NCI-H446 treated with DMSO at 0.1 percent for 48 hours (cell line): ENCODE results near the gene DDX1.

Experiments
- DNase-seq: peaks from one replicate; lab custom pipeline; 2025; lab: John Stamatoyannopoulos, UW

The DDX1 gene

DNA sequence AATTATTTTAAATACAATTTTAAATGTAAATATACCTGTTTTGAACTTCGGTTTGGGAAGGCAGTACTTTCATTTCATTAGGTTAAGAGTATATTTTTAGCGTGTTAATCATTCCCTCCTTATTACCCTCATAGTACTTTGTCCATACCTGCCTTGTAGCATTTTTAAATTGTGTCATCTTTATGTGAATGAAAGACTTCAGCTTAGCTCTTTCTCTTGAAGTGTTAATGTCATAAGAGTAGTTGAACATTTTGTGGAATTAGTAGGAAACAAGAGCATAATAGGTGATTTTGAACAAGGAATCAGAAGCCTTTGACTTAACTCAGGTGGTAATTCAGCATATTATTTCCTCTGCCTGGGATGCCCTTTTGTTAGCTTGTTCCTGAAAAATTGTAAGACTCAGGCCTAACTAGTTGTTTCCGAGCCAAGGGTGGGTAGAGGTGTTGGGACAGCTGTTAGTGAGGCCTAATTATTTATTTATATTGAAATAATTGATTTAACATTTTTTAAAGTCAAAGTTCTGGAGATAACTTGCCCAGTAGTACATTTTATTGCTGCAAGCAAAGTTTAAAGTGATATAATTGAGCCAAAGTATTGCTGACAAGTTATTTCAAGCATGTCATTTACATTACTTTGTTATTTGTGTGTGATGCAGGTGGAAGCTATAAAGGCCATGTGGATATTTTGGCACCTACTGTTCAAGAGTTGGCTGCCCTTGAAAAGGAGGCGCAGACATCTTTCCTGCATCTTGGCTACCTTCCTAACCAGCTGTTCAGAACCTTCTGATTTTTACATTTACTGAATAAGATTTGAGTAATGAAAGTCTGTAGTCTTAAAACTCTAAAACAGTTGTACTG, 38.7 kb downstream of the DDX1 start:
- DNase-seq = peak; percentile 48

GRCh38 chr2:15630978-15631719, 39.5 kb downstream of the DDX1 start:
- DNase-seq = no peak

DNA sequence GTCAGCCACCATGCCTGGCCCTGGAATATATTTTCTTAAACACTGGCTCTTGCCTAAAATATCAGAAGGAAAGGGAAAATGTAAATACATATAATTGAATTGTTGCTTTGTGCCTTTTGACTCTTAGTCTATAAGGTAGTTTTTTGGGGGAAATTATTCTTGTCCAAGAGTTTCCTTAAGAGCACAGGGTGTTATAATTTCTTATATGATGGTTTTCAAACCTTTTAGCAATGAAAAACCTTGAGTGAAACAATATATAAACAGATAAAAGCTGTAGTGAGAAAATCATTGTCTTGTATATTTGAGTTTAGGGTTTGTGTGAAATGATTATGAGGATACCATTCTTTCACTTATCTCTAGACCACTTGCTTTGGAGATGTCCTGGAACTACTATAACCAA, 40.2 kb downstream of the DDX1 start:
- DNase-seq = no peak

DNA sequence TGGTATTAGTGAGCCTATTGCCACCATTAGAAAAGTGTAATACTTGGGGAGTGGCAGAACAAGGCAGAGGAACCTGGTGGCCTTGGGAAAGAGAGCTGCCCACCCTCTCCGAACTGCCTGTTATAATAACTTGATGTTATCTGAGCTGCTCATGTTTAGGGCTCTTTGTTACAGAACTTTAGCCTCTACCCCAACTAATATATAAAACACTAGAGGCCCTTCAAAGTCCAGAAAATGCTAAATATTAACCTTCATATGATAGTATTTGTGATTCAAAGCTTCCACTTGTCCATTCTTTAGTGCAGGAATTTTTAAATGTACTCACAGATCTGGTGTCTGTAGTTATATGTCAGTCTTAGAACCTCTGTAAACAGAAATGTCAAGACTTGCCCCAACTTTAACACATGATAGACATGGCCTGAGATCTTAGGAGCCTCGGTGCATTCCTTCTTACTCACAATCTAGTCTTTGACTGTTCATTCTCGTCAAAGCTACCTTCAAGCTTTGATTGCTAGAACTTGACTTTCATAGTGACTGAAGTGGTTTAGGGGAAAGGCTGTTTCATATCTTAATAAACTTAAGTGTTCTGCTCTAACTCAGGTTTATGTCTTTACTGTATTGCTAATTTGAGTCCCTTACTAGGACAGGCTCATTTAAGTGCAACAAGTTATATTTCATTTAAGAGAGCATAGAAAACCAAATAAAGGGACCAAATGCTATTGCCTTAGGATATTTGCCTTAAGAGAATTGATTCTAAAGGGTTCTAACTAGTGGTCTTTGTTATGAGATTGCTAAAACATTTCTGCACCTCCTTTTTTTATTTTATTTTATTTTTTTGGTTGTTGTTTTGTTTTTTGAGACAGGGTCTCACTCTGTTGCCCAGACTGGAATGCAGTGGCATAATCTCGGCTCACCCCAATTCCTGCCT, 41.6 kb downstream of the DDX1 start:
- no peak for DNase-seq

GRCh38 chr2:15633971-15634346, 42.3 kb downstream of the DDX1 start:
- DNase-seq = no peak

DNA sequence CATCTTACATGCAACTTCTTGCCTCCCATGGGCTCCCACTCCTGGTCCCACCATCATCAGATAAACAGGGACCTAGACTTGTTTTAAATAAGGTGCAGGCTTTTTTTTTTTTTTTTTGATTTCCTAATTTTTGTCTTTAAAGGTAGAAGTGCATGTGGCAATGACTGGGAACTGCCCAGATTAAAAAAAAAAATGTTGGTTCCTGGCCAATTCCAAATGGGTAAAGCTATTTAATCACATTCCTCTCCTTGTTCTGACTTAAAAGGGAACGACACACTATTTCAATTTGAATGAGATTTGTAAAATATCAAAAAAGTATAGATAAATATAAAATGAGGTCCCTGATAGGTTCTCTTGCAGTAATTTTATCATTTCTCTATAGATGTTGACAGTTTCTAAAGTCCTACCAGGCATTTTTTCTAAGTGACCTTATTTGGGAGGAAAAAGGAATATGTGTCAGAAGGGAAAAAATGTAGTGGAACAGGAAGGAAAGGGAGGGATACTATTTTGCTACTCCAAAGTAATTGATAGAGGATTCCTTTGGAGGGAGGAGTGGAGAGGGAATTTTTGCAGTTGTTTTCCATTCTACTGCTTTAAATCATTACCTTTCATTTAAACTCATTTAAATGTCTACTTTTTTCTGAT, 43.3 kb downstream of the DDX1 start:
- no peak for DNase-seq

GRCh38 chr2:15636972-15637785, 45.5 kb downstream of the DDX1 start:
- DNase-seq = peak; percentile 37

DNA sequence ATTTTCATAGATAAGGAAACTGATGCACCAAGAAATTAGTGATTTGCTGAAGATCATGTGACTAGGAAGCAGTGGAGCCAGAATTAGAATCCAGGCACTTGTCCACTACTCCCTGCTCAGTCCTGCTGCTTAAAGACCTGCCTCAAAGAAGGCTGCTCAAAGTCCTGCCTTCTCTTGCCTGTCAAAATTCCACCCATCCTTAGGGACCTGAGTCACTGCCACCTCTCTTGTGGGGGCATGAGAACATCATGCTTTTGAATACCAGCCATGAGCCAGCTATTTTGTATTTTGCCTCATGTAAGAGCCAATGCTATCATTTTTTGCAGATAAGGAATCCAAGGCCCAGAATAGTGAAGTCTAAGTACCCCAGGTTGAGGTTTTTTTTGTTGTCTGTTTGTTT, 47.1 kb downstream of the DDX1 start:
- no peak for DNase-seq

DNA sequence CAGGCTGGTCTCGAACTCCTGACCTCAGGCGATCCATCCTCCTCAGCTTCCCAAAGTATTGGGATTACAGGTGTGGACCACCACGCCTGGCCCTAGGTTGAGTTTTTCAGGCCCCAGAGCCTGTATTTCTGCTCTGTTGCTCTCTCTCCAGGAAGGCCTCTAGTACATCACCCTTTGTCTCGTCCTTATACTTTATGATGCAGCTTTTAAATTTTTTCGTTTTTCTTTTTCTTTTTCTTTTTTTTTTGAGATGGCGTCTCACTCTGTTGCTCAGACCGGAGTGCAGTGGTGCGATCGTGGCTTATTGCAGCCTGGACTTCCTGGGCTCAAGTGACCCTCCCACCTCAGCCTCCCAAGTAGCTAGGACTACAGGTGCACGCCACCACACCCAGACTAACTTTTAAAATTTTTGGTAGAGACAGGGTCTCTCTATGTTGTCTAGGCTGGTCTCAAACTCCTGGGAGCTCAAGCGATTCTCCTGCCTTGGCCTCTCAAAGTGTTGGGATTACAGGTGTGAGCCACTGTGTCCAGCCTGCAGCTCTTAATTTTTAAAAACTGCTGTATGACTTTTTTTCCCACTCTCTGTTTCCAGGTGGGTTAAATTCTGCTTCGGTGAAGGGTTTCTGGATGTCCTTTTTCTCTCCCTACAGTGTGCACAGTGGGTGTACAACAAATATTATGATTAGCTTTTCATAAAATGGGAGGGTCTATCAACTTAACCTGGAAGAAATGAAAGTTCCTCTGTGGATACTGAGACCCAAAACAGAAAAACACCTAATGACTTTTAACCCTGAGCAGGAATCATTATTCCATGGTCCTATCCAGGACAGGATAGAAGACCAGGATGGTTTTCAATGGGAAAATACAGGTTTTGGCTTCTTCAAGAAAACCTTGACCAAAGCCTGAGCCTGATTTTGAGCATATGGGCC, 47.9 kb downstream of the DDX1 start:
- no peak for DNase-seq

GRCh38 chr2:15640261-15640711, 48.6 kb downstream of the DDX1 start:
- peak; percentile 18 for DNase-seq

- no peak for DNase-seq
These were observed 49.1 kb downstream of the DDX1 start for GRCh38 chr2:15640784-15641183.

DNA sequence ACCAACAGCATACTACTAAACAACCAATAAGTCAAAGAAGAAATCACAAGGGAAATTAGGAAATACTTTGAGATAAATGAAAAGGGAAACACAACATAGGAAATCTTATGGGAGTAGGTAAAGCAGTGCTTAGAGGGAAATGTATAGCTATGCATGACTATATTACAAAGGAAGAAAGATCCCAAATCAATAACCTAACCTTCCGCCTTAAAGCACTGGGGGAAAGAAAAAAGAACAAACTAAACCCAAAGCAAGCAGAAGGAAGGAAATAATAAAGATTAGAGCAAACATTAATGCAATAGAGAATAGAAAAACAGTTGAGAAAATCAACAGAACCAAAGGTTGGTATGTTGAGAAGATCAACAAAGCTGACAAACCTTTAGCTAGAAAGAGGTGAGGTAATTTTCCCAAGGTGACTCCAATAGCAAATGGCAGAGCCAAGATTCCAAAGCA, 49.9 kb downstream of the DDX1 start:
- DNase-seq = no peak

DNA sequence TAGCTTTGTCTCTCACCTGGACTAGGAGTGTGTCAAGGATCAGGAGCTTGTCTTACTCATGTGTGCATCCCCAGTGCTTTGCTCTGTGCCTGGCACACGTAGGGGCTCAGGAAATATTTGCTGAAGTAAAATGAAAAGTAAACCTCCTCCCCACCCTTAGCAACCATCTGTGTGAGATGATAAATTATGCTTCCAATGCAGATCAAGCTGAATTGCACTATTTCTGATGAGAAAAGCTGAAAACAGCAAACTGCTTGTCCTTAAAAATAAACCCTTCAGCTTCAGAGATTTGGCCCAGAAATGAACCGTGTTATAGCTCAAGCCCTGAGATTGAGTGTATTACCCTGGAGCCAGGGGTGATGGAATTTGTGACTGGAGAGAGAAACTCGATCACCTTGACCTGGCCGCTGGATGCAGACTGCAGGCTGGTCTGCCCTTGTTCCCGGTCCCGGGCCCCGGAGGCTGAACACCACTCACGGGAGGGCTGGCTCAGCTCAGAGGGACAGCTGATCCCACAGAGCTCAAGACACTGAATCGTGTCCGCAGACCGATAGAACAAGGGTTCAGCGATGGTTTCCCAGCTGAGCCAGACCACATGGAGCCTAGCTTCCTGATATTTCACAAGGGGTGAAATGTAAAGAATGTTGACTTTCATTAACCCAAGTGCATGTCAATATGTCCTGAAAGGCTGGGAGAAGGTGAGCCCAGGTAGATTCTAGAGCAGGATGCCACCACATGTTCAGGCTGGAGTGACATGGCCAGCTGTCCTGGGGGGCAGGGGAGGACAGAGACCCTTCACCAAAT, 50.5 kb downstream of the DDX1 start:
- DNase-seq = no peak

- DNase-seq = no peak
These were observed 51.3 kb downstream of the DDX1 start for GRCh38 chr2:15642815-15643500.

DNA sequence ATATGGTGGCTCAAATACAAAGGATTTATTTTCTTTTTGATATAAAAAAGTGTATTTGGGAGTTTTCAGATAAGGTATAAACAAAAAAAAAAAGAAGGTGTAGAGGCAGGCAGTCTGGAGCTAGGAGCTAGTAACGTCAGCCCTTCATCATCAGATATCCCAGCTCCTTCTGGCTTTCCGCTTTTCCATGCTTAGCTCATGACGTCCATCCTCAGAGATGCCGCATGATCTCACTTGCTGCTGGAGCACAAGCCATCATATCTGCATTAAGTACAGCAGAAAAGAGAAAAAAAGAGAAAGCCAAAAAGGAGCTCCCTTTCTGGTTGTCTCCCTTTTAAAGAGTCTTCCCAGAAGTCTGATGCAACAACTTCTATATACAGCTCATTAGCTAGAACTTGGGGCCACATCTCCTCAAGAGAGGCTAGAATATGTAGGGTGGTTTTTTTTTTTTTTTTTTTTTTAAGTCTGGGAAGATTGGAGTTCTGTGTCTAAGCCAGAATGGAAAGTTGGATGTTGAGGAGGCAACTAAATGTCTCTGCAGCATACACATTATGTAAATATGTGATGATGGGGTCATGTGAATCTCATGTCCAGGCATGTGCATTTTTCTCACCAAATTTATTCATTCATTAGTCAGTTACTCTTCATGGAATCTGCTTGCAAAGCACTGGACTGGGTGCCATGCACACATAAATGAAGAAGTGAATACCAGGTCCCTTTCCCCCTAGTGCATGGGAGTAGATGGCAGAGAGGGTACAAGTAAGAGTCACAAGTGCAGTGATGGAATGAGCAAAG, 52.3 kb downstream of the DDX1 start:
- no peak for DNase-seq

DNA sequence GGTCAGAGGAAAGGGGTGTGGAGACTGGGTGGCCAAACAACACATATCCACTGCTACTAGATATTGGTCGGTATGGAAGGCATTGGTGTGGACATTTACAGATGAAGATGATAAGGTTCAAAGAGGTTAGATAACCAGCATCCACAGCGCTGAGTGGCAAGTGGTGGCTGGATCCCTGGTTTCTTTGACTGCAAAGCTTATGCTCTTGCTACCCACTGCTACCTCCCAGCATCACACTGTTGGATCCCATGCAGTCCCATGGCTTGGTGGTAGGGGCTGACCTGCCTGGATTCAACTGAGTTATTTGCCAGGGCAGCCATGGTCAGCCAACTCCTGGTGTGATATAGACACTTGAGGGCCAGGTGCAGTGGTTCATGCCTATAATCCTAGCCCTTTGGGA, 53.6 kb downstream of the DDX1 start:
- DNase-seq = no peak

DNA sequence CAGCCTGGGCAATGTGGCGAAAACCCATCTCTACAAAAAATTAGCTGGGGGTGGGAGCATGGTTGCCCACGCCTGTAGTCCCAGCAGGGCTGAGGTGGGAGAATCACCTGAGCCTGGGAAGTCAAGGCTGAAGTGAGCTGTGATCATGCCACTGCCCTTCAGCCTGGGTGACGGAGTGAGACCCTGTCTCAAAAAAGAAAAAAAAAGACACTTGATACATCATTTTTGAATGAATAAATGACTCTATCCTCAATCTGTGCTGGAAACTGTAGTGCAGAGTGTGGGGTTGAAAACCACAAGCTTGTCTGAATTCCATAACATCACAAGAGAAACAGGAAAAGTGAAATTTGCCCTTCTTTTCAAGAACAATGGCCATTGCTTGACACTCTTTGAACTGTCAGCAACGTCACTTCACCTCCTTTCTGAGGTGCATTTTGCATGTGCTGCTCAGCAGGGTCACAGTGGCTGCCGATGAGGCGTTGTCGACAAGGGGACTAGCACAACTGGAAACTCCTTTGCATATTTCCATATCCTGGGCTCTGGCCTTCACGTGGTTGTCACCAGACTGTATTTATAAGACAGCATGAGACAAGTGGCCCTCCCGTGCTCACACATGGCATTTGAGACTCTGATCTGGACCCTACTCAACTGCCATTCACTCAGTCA, 54.2 kb downstream of the DDX1 start:
- no peak for DNase-seq
